H9 (cell line): ENCODE results near the gene THSD7A. TPM values are rescaled to one million over a fixed set of nuclear protein-coding genes. Genes with fewer than 3 reads are reported as not detected.

Source experiments
- DNase-seq: peaks from one replicate; pipeline ENCODE4 v3.0.0-alpha.2; 2017
- H2AFZ ChIP-seq: one replicate; pipeline ENCODE4 v1.6.1; 2013; ENCODE audit warnings: mild to moderate bottlenecking, low read length, control low read depth, moderate library complexity
- H2AK5ac ChIP-seq: 2 replicates; pipeline ENCODE4 v1.6.1; 2013; ENCODE audit warnings: low read length, control low read depth, mixed read lengths; ENCODE audit not compliant: insufficient read length
- H2BK120ac ChIP-seq: one replicate; pipeline ENCODE4 v1.6.1; 2013; ENCODE audit warnings: low read depth, mild to moderate bottlenecking, low read length, control low read depth, inconsistent platforms; ENCODE audit not compliant: poor library complexity, severe bottlenecking
- H2BK12ac ChIP-seq: 2 replicates; pipeline ENCODE4 v1.6.1; 2013; ENCODE audit warnings: low read length, control low read depth, mixed read lengths, low read depth; ENCODE audit not compliant: insufficient read length
- H2BK15ac ChIP-seq: 2 replicates; pipeline ENCODE4 v1.6.1; 2013; ENCODE audit warnings: low read depth, low read length, control low read depth
- H2BK20ac ChIP-seq: one replicate; pipeline ENCODE4 v1.6.1; 2013; ENCODE audit warnings: low read depth, mild to moderate bottlenecking, low read length, control low read depth, inconsistent platforms; ENCODE audit not compliant: poor library complexity, severe bottlenecking
- H2BK5ac ChIP-seq: 2 replicates; pipeline ENCODE4 v1.6.1; 2013; ENCODE audit warnings: low read length, control low read depth, mixed read lengths; ENCODE audit not compliant: insufficient read length
- H3K14ac ChIP-seq: 2 replicates; pipeline ENCODE4 v1.6.1; 2013; ENCODE audit warnings: low read length, control low read depth; ENCODE audit not compliant: insufficient read depth
- H3K18ac ChIP-seq: 2 replicates; pipeline ENCODE4 v1.6.1; 2013; ENCODE audit warnings: low read depth, mild to moderate bottlenecking, mixed read lengths, low read length, control low read depth; ENCODE audit not compliant: insufficient read length
- H3K23ac ChIP-seq: 2 replicates; pipeline ENCODE4 v1.6.1; 2013; ENCODE audit warnings: low read length, control low read depth, mixed read lengths, low read depth; ENCODE audit not compliant: insufficient read length
- H3K23me2 ChIP-seq: 2 replicates; pipeline ENCODE4 v1.6.1; 2013; ENCODE audit warnings: low read depth, mild to moderate bottlenecking, mixed read lengths, low read length, control low read depth; ENCODE audit not compliant: insufficient read length, poor library complexity, severe bottlenecking
- H3K27ac ChIP-seq: 2 replicates; pipeline ENCODE4 v1.5.1; 2013; ENCODE audit warnings: low read length, control low read depth, mixed read lengths, low read depth; ENCODE audit not compliant: insufficient read length
- H3K27me3 ChIP-seq: 2 replicates; pipeline ENCODE4 v1.6.1; 2013; ENCODE audit warnings: low read length, control low read depth, inconsistent platforms; ENCODE audit not compliant: insufficient read depth
- H3K4ac ChIP-seq: 2 replicates; pipeline ENCODE4 v1.6.1; 2013; ENCODE audit warnings: low read depth, mild to moderate bottlenecking, control low read depth, inconsistent platforms, low read length, moderate library complexity
- H3K4me1 ChIP-seq: 2 replicates; pipeline ENCODE4 v1.6.1; 2013; ENCODE audit warnings: low read length, control low read depth, inconsistent platforms; ENCODE audit not compliant: insufficient read depth
- H3K4me2 ChIP-seq: 2 replicates; pipeline ENCODE4 v1.6.1; 2013; ENCODE audit warnings: low read length, control low read depth, mixed read lengths; ENCODE audit not compliant: insufficient read length, insufficient read depth
- H3K56ac ChIP-seq: 2 replicates; pipeline ENCODE4 v1.6.1; 2013; ENCODE audit warnings: low read depth, mild to moderate bottlenecking, mixed read lengths, low read length, control low read depth; ENCODE audit not compliant: insufficient read length
- H3K79me1 ChIP-seq: 2 replicates; pipeline ENCODE4 v1.6.1; 2013; ENCODE audit warnings: low read depth, mild to moderate bottlenecking, moderate library complexity, low read length, control low read depth, inconsistent platforms; ENCODE audit not compliant: insufficient read depth, poor library complexity, severe bottlenecking
- H3K79me2 ChIP-seq: 2 replicates; pipeline ENCODE4 v1.6.1; 2013; ENCODE audit warnings: low read length, control low read depth, inconsistent platforms; ENCODE audit not compliant: insufficient read depth
- H3K9ac ChIP-seq: 2 replicates; pipeline ENCODE4 v1.6.1; 2013; ENCODE audit warnings: low read length, control low read depth, mixed read lengths; ENCODE audit not compliant: insufficient read length; ENCODE audit errors: extremely low read depth
- H3K9me3 ChIP-seq: one replicate; pipeline ENCODE4 v1.6.1; 2013; ENCODE audit warnings: low read depth, low read length, inconsistent platforms; ENCODE audit not compliant: control insufficient read depth
- H3T11ph ChIP-seq: one replicate; pipeline ENCODE4 v1.6.1; 2013; ENCODE audit warnings: mild to moderate bottlenecking, low read length, control low read depth, inconsistent platforms
- H4K20me1 ChIP-seq: one replicate; pipeline ENCODE4 v1.6.1; 2013; ENCODE audit not compliant: control insufficient read depth, insufficient read length, insufficient read depth
- H4K5ac ChIP-seq: 2 replicates; pipeline ENCODE4 v1.6.1; 2013; ENCODE audit warnings: low read depth, mild to moderate bottlenecking, mixed read lengths, low read length, control low read depth; ENCODE audit not compliant: insufficient read length
- H4K8ac ChIP-seq: replicated peaks from 2 replicates; pipeline ENCODE4 v1.6.1; 2013; ENCODE audit warnings: low read length, control low read depth, mixed read lengths, low read depth; ENCODE audit not compliant: insufficient read length
- H4K91ac ChIP-seq: 2 replicates; pipeline ENCODE4 v1.6.1; 2013; ENCODE audit warnings: low read depth, mild to moderate bottlenecking, moderate library complexity, mixed read lengths, low read length, control low read depth; ENCODE audit not compliant: insufficient read length
- H3K27ac Mint-ChIP-seq, 3 experiments: 2 replicates in 2 of 3; 3 replicates in 1 of 3; pipeline ENCODE4 v1.8.0; 2020 to 2021; ENCODE audit warnings: mixed read lengths in 3 of 3, mild to moderate bottlenecking in 1 of 3, moderate library complexity in 1 of 3
- H3K27me3 Mint-ChIP-seq: 2 replicates; pipeline ENCODE4 v1.8.0; 2021; ENCODE audit warnings: low read depth, mild to moderate bottlenecking, moderate library complexity, mixed read lengths
- H3K36me3 Mint-ChIP-seq, 3 experiments: 2 replicates in 2 of 3; 3 replicates in 1 of 3; pipeline ENCODE4 v1.8.0; 2020 to 2021; ENCODE audit warnings: low read depth in 3 of 3, mixed read lengths in 3 of 3; ENCODE audit not compliant: insufficient read depth in 1 of 3
- H3K4me1 Mint-ChIP-seq, 2 experiments: 2 replicates each; pipeline ENCODE4 v1.8.0; 2020; ENCODE audit warnings: mixed read lengths in 2 of 2
- H3K4me3 Mint-ChIP-seq, 2 experiments: 2 replicates in 1 of 2; 3 replicates in 1 of 2; pipeline ENCODE4 v1.8.0; 2020 to 2021; ENCODE audit warnings: mild to moderate bottlenecking in 2 of 2, mixed read lengths in 2 of 2, moderate library complexity in 1 of 2
- H3K9me3 Mint-ChIP-seq, 2 experiments: 2 replicates in 1 of 2; 3 replicates in 1 of 2; pipeline ENCODE4 v1.8.0; 2020; ENCODE audit warnings: mild to moderate bottlenecking in 2 of 2, mixed read lengths in 2 of 2, moderate library complexity in 1 of 2
- WGBS: extraction: QIAGEN DNeasy Blood & Tissue Kit; methylation state at CpG from one replicate; pipeline ENCODE4 v1.1.7; 2013; ENCODE audit warnings: missing lambda C conversion rate, low lambda C conversion rate, mixed read lengths; ENCODE audit not compliant: insufficient read length; ENCODE audit errors: extremely low coverage; 5-methylcytosine and 5-hydroxymethylcytosine counted together
- total RNA-seq: library from RNA; stranded (reverse); gene quantifications from 2 replicates; pipeline ENCODE4 v1.2.1, GENCODE V29; 2021
- TF ChIP-seq, protein P1 (sequence below): fragments of 200-600 bp; sonication (generic); conservative IDR thresholded peaks from 3 replicates; pipeline ENCODE4 v1.8.0; 2021; ENCODE audit warnings: antibody characterized with exemption, mild to moderate bottlenecking

THSD7A gene
- total RNA-seq, 1 experiment from 2014 or later, result 0.42 TPM

DNA sequence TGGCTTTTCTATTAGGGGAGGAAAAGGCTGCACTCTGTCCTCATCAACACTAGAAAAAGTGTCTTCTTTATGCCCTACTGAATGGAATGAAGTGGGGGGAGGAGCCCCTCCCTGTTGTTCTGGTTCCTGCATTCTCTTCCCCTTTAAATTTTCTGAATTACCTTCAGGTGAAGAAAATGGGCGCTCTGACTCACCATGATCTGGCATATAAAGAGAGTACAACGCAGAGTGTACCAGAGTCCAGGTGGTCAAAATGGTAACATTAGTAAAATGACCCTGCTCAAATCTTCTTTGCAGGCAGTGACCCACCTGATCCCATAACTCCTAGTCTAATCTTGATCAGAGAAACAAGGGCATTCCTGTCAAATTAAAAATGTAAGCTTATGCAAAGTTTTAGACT, 80.7 kb downstream of the THSD7A start:
- Mint-ChIP-seq H3K9me3 (no peaks in the 10 kb centered on the region), H3K4me3 (no peak overlapping the region), H3K27me3 (no peaks in the 10 kb centered on the region), H3K27ac (no peak overlapping the region), H3K4me1 (no peaks in the 10 kb centered on the region), H3K36me3 (no peaks in the 10 kb centered on the region)
- no peak overlapping the region for H3K14ac ChIP-seq
- H4K8ac ChIP-seq, result no peak overlapping the region
- WGBS, result no CpG with 5 or more reads among the region's 2 CpGs
- no peaks in the 10 kb centered on the region for H3K27me3 ChIP-seq
- no peak overlapping the region for H3K9ac ChIP-seq
- H4K91ac ChIP-seq, result no peak overlapping the region
- no peaks in the 10 kb centered on the region for H3K79me2 ChIP-seq
- no peaks in the 10 kb centered on the region for H3K9me3 ChIP-seq
- no peak overlapping the region for H2BK120ac ChIP-seq
- no peaks in the 10 kb centered on the region for H3K79me1 ChIP-seq
- TF ChIP-seq, protein P1, sequence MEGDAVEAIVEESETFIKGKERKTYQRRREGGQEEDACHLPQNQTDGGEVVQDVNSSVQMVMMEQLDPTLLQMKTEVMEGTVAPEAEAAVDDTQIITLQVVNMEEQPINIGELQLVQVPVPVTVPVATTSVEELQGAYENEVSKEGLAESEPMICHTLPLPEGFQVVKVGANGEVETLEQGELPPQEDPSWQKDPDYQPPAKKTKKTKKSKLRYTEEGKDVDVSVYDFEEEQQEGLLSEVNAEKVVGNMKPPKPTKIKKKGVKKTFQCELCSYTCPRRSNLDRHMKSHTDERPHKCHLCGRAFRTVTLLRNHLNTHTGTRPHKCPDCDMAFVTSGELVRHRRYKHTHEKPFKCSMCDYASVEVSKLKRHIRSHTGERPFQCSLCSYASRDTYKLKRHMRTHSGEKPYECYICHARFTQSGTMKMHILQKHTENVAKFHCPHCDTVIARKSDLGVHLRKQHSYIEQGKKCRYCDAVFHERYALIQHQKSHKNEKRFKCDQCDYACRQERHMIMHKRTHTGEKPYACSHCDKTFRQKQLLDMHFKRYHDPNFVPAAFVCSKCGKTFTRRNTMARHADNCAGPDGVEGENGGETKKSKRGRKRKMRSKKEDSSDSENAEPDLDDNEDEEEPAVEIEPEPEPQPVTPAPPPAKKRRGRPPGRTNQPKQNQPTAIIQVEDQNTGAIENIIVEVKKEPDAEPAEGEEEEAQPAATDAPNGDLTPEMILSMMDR, result no peak
- no peak overlapping the region for H2BK5ac ChIP-seq
- no peak overlapping the region for H2AK5ac ChIP-seq
- no peak overlapping the region for H4K5ac ChIP-seq
- no peak overlapping the region for H3K56ac ChIP-seq
- no peaks in the 10 kb centered on the region for H4K20me1 ChIP-seq
- no peak overlapping the region for H3K18ac ChIP-seq
- H3K4me1 ChIP-seq, result no peaks in the 10 kb centered on the region
- no peak overlapping the region for H3K23ac ChIP-seq
- no peak for DNase-seq
- H3K27ac ChIP-seq, result no peak overlapping the region
- no peak overlapping the region for H3K4me2 ChIP-seq
- H3K4ac ChIP-seq, result no peak overlapping the region
- no peak overlapping the region for H2BK15ac ChIP-seq
- H3T11ph ChIP-seq, result no peak overlapping the region
- H2BK20ac ChIP-seq, result no peak overlapping the region
- no peak overlapping the region for H2AFZ ChIP-seq
- H3K23me2 ChIP-seq, result no peaks in the 10 kb centered on the region
- no peak overlapping the region for H2BK12ac ChIP-seq
